GM19372 (cell line): ENCODE data around the gene CFAP97D1.

Experiments
- ATAC-seq: cut with Tn5 transposase; IDR thresholded peaks from one replicate; pipeline ENCODE4 v1.9.1; 2021; ENCODE audit warnings: mild to moderate bottlenecking, low read depth, moderate library complexity; ENCODE audit not compliant: unreplicated experiment

The CFAP97D1 gene

GRCh38 chr17:43820759-43821158 is 40.5 kb downstream of the CFAP97D1 start:
- ATAC-seq = no peak

GRCh38 chr17:43822570-43823190 is 42.4 kb downstream of the CFAP97D1 start:
- no peak for ATAC-seq

GRCh38 chr17:43823350-43824084 is 43.3 kb downstream of the CFAP97D1 start:
- no peak for ATAC-seq

- no peak for ATAC-seq
Observed at GRCh38 chr17:43825567-43825966, 45.3 kb downstream of the CFAP97D1 start.

GRCh38 chr17:43826206-43826605 is 46.0 kb downstream of the CFAP97D1 start:
- ATAC-seq = no peak

- ATAC-seq = no peak
Observed at GRCh38 chr17:43827596-43827995, 47.4 kb downstream of the CFAP97D1 start.

GRCh38 chr17:43829738-43830137 is 49.5 kb downstream of the CFAP97D1 start:
- ATAC-seq = no peak

GRCh38 chr17:43830510-43831140 is 50.4 kb downstream of the CFAP97D1 start:
- ATAC-seq = no peak

GRCh38 chr17:43831633-43832032 is 51.4 kb downstream of the CFAP97D1 start:
- ATAC-seq = no peak

- ATAC-seq = no peak
Observed at GRCh38 chr17:43832168-43832975, 52.1 kb downstream of the CFAP97D1 start.

- no peak for ATAC-seq
Observed at GRCh38 chr17:43832976-43833829, 53.0 kb downstream of the CFAP97D1 start, which contains the start of gene MPP3. Gene MPP3, minus strand, starts transcription at chr17:43833146. Its CDS starts 1,240 bp downstream, at chr17:43831906.

GRCh38 chr17:43834106-43834505 is 53.9 kb downstream of the CFAP97D1 start:
- ATAC-seq = no peak
